Subcutaneous adipose tissue (tissue), 4 donors: ENCODE data around the gene CARNS1. TPM values are rescaled to one million over a fixed set of nuclear protein-coding genes. Genes with fewer than 3 reads are reported as not detected.

Experiments
- CTCF ChIP-seq: fragments of 450-650 bp; IDR thresholded peaks from one replicate; pipeline ENCODE4 v1.5.1; 2016; ENCODE audit warnings: low read depth, mild to moderate bottlenecking, control low read depth, antibody characterized with exemption, moderate library complexity
- total RNA-seq, 4 donors: library from RNA; depleted of rRNA; stranded (reverse); fragments of >200 nt; gene quantifications; one replicate each; pipeline ENCODE4 v1.1.0, GENCODE V29; 2016

CARNS1 gene
- total RNA-seq, 4 donors from 2014 or later: 0.17 to 0.38 (median 0.22) TPM; not detected in 1

- no peak for TF ChIP-seq CTCF
Measured at GRCh38 chr11:67410369-67410831, 5.1 kb upstream of the CARNS1 start.

- TF ChIP-seq CTCF: no peak
Measured at GRCh38 chr11:67410984-67411784, 4.3 kb upstream of the CARNS1 start.

GRCh38 chr11:67411785-67412152 lies 3.7 kb upstream of the CARNS1 start:
- TF ChIP-seq CTCF: no peak

- no peak for TF ChIP-seq CTCF
Measured at GRCh38 chr11:67412495-67413179, 2.8 kb upstream of the CARNS1 start.

GRCh38 chr11:67413266-67413849 lies 2.1 kb upstream of the CARNS1 start:
- no peak for TF ChIP-seq CTCF

- TF ChIP-seq CTCF: no peak
Measured at GRCh38 chr11:67416416-67417335, 1.2 kb downstream of the CARNS1 start.
